Adrenal gland (tissue), 12 donors: ENCODE data around the gene FZR1. TPM values are rescaled to one million over a fixed set of nuclear protein-coding genes. Genes with fewer than 3 reads are reported as not detected.
A peak's percentile ranks its signal among the peaks of the same experiment; 100 is the strongest.

Experiments used
- DNase-seq, 7 donors: peaks; one replicate each; pipeline ENCODE4 v3.0.0-alpha.2; 2019 to 2020
- H3K27ac ChIP-seq, 5 donors: fragments of 200-600 bp; sonication (generic) in 4 of 5; 1 replicate in 3 of 5; 2 replicates in 2 of 5; pipeline versions ENCODE4 v1.5.1 to v1.8.0; 2016 to 2020; ENCODE audit warnings: mild to moderate bottlenecking in 1 of 5
- H3K27me3 ChIP-seq: fragments of 200-600 bp; 2 replicates; pipeline ENCODE4 v1.8.0; 2021
- H3K36me3 ChIP-seq, 2 donors: fragments of 200-600 bp; replicated peaks in 1 of 2; 1 replicate in 1 of 2; 2 replicates in 1 of 2; pipeline versions ENCODE4 v1.5.1 to v1.8.0; 2018 to 2022
- H3K4me1 ChIP-seq, 2 donors: fragments of 200-600 bp; replicated peaks in 1 of 2; 1 replicate in 1 of 2; 2 replicates in 1 of 2; pipeline versions ENCODE4 v1.5.1 to v1.8.0; 2018 to 2021
- H3K4me3 ChIP-seq, 4 donors: fragments of 200-600 bp; sonication (generic) in 3 of 4; one replicate each; pipeline ENCODE4 v1.5.1; 2016 to 2018
- H3K9me3 ChIP-seq, 3 donors: fragments of 200-600 bp; sonication (generic) in 1 of 3; replicated peaks in 1 of 3; 1 replicate in 2 of 3; 2 replicates in 1 of 3; pipeline versions ENCODE4 v1.5.1 to v1.8.0; 2016 to 2021
- CTCF ChIP-seq, 6 experiments: fragments of 450-650 bp in 4 of 6; fragments of 200-600 bp in 2 of 6; sonication (generic) in 1 of 6; IDR thresholded peaks; 1 replicate in 5 of 6; 2 replicates in 1 of 6; pipeline versions ENCODE4 v1.5.1 to v1.8.0; 2016 to 2021; ENCODE audit warnings: antibody characterized with exemption in 6 of 6, mild to moderate bottlenecking in 2 of 6, moderate library complexity in 1 of 6
- POLR2A ChIP-seq, 2 donors: fragments of 450-650 bp; IDR thresholded peaks; one replicate each; pipeline ENCODE4 v1.6.1; 2017; ENCODE audit warnings: antibody characterized with exemption in 2 of 2, mild to moderate bottlenecking in 2 of 2, moderate library complexity in 1 of 2
- WGBS, 4 donors: extraction: QIAGEN DNeasy Blood & Tissue Kit in 2 of 4; methylation state at CpG; one replicate each; pipeline versions ENCODE4 v1.1.5 to v1.1.7; 2013 to 2017; 5-methylcytosine and 5-hydroxymethylcytosine counted together
- intact Hi-C, 2 donors: fragments of 100-400 bp; cut with DNase I; formaldehyde crosslinking; loops; one replicate each; pipeline versions ENCODE4 v1.14.1 to v1.15.0; 2022 to 2023
- polyA plus RNA-seq, 3 donors: library from polyadenylated mRNA; stranded (reverse); fragments of 200-250 nt in 2 of 3; fragments of 350-450 nt in 1 of 3; fragmentation: Illumina TruSeq in 1 of 3; extraction: RNeasy Lipid Tissue Mini Kit (QIAGEN cat#74804) in 1 of 3; gene quantifications; one replicate each; pipeline ENCODE4 v1.2.3, GENCODE V29; 2013 to 2014
- total RNA-seq, 9 donors: library from RNA; depleted of rRNA in 4 of 9; stranded (reverse); fragments of >200 nt in 4 of 9; fragments of 120-200 nt in 1 of 9; fragmentation: NEBNext Ultra II Directional in 1 of 9; extraction: Animal tissue kit (Norgen Biotek cat#: 25700) in 1 of 9; gene quantifications; one replicate each; pipeline versions ENCODE4 v1.1.0 to v1.2.4, GENCODE V29; 2013 to 2023
- donor health status: healthy with polysubstance abuse.
- donor health status: Bipolar disorder and iron deficiency.
- donor health status: DM: yes; HTN: yes; CAD: no.
- donor health status: DM: no; HTN: no; CAD: no.
- donor health status: DM: no; HTN: no; CAD: no.
- donor health status: DM: yes; HTN: yes; CAD: no.

Gene FZR1
- total and polyA plus RNA-seq, 12 donors = 17.9 to 85.0 (median 38.0) TPM

DNA sequence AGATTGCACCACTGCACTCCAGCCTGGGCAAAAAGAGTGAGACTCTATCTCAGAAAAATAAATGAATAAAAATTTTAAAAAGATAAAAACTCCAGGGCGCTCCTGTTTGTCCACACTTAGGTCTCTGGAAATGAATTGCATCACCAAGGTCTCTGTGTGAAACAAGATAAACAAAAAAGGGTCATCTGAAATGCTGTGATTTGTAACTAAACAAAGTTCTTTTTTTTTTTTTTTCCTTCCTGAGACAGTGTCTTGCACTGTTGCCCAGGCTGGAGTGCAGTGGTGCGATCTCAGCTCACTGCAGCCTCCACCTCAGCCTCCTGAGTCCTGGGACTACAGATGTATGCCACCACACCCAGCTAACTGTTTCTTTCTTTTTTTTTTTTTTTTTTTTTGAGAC is 11.5 kb downstream of the FZR1 start:
- Histone ChIP-seq H3K4me1 (peaks cover 21 to 44% of the 10 kb centered on the region in 2 donors), H3K9me3 (no peaks in the 10 kb centered on the region), H3K27ac (peak overlapping the region in 3 of 5 donors; percentile 20 to 72 (median 47)), H3K27me3 (no peaks in the 10 kb centered on the region), H3K4me3 (no peak overlapping the region), H3K36me3 (no peaks in the 10 kb centered on the region)
- intact Hi-C loops = no loop called here
- peak in 1 of 7 donors; percentile 12 for DNase-seq
- WGBS, 4 donors = 30 to 51% (median 41%) methylated on average over 2 of the region's 2 CpGs
- no peak for TF ChIP-seq POLR2A (IDR thresholded peaks at IDR 0.05)
- TF ChIP-seq CTCF (IDR thresholded peaks at IDR 0.05) = no peak

DNA sequence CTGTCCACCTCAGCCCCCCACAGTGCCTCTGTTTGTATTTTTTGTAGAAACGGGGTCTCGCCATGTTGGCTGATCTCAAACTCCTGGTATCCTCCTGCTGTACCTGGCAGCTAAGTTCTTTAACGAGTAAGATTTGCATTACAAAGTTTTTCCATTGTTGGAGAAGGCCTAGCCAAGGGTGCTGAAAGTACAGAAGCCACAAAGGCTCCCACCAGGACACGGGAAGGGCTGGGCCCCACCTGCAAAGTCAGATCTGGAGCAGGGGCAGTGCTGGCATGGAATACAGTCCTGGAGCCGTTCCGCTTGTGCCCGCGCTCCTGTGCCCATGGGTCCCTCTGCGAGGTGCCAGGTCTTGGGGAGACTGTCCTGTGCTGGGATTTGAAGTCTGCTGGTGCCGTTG is 12.1 kb downstream of the FZR1 start:
- H3K4me3 ChIP-seq = no peak overlapping the region
- intact Hi-C loops = no loop called here
- H3K4me1 ChIP-seq = peaks cover 15 to 37% of the 10 kb centered on the region in 2 donors
- peaks cover 0 to 6% of the 10 kb centered on the region in 2 donors for H3K36me3 ChIP-seq
- H3K27me3 ChIP-seq = no peaks in the 10 kb centered on the region
- TF ChIP-seq CTCF (IDR thresholded peaks at IDR 0.05) (no peak), POLR2A (IDR thresholded peaks at IDR 0.05) (no peak)
- peak in 1 of 7 donors; percentile 7 for DNase-seq
- 81 to 87% (median 86%) methylated on average over 4 to 10 of the region's 10 CpGs for WGBS, 4 donors
- H3K27ac ChIP-seq = peak overlapping the region in 1 of 5 donors; percentile 6
- no peaks in the 10 kb centered on the region for H3K9me3 ChIP-seq

GRCh38 chr19:3518659-3519058 is 12.5 kb downstream of the FZR1 start:
- peaks cover 13 to 35% of the 10 kb centered on the region in 2 donors for H3K4me1 ChIP-seq
- H3K36me3 ChIP-seq = peaks cover 0 to 10% of the 10 kb centered on the region in 2 donors
- TF ChIP-seq CTCF (IDR thresholded peaks at IDR 0.05) = no peak
- TF ChIP-seq POLR2A (IDR thresholded peaks at IDR 0.05) = no peak
- H3K9me3 ChIP-seq = no peaks in the 10 kb centered on the region
- no peak for DNase-seq
- WGBS, 4 donors = 79 to 97% (median 93%) methylated on average over 2 of the region's 2 CpGs
- intact Hi-C loops = no loop called here
- no peaks in the 10 kb centered on the region for H3K27me3 ChIP-seq
- H3K4me3 ChIP-seq = no peak overlapping the region
- no peak overlapping the region for H3K27ac ChIP-seq

- Histone ChIP-seq H3K27ac (no peak overlapping the region), H3K36me3 (peaks cover 0 to 14% of the 10 kb centered on the region in 2 donors), H3K27me3 (no peaks in the 10 kb centered on the region), H3K4me3 (no peak overlapping the region), H3K4me1 (peaks cover 18 to 36% of the 10 kb centered on the region in 2 donors), H3K9me3 (no peaks in the 10 kb centered on the region)
- intact Hi-C loops = no loop called here
- TF ChIP-seq POLR2A (IDR thresholded peaks at IDR 0.05) = no peak
- no peak for TF ChIP-seq CTCF (IDR thresholded peaks at IDR 0.05)
- DNase-seq = no peak
- 83 to 88% (median 86%) methylated on average over 1 to 18 of the region's 18 CpGs for WGBS, 4 donors
These were observed 13.0 kb downstream of the FZR1 start for GRCh38 chr19:3519126-3519525.
